ENCODE data around the gene NAP1L4. TPM values are rescaled to one million over a fixed set of nuclear protein-coding genes. Genes with fewer than 3 reads are reported as not detected.

The NAP1L4 gene
- total RNA-seq, 1 donor from 2014 or later, result 172 TPM

- TF ChIP-seq CTCF (conservative IDR thresholded peaks at IDR 0.05), result no peak
- peaks cover 14% of the 10 kb centered on the region for H3K4me1 Mint-ChIP-seq (ENCODE audit: unreplicated experiment)
- no peaks in the 10 kb centered on the region for H3K9me3 Mint-ChIP-seq
- no peak for DNase-seq (ENCODE audit: extremely low spot score, unreplicated experiment)
- peak overlapping the region; percentile 83 for H3K27ac Mint-ChIP-seq
- H3K27me3 Mint-ChIP-seq, result peaks cover 3% of the 10 kb centered on the region
- peaks cover 4% of the 10 kb centered on the region for H3K36me3 Mint-ChIP-seq
- peak overlapping the region; percentile 82 for H3K4me3 Mint-ChIP-seq
Observed at GRCh38 chr11:2901196-2901796, 90.8 kb downstream of the NAP1L4 start.

GRCh38 chr11:2899080-2899783 is 92.9 kb downstream of the NAP1L4 start:
- Mint-ChIP-seq H3K36me3 (no peaks in the 10 kb centered on the region), H3K4me1 (ENCODE audit: unreplicated experiment) (peaks cover 14% of the 10 kb centered on the region), H3K4me3 (no peak overlapping the region), H3K9me3 (no peaks in the 10 kb centered on the region), H3K27me3 (peaks cover 3% of the 10 kb centered on the region), H3K27ac (peak overlapping the region; percentile 34)
- no peak for DNase-seq (ENCODE audit: extremely low spot score, unreplicated experiment)
- no peak for TF ChIP-seq CTCF (conservative IDR thresholded peaks at IDR 0.05)

GRCh38 chr11:2898366-2899079 is 93.6 kb downstream of the NAP1L4 start:
- Mint-ChIP-seq H3K4me1 (ENCODE audit: unreplicated experiment) (peaks cover 14% of the 10 kb centered on the region), H3K36me3 (no peaks in the 10 kb centered on the region), H3K4me3 (no peak overlapping the region), H3K27ac (no peak overlapping the region), H3K27me3 (peaks cover 3% of the 10 kb centered on the region), H3K9me3 (no peaks in the 10 kb centered on the region)
- no peak for TF ChIP-seq CTCF (conservative IDR thresholded peaks at IDR 0.05)
- DNase-seq (ENCODE audit: extremely low spot score, unreplicated experiment), result no peak

- TF ChIP-seq CTCF (conservative IDR thresholded peaks at IDR 0.05), result no peak
- Mint-ChIP-seq H3K4me3 (no peak overlapping the region), H3K27me3 (peaks cover 3% of the 10 kb centered on the region), H3K4me1 (ENCODE audit: unreplicated experiment) (peaks cover 14% of the 10 kb centered on the region), H3K9me3 (no peaks in the 10 kb centered on the region), H3K36me3 (no peaks in the 10 kb centered on the region), H3K27ac (no peak overlapping the region)
- no peak for DNase-seq (ENCODE audit: extremely low spot score, unreplicated experiment)
Observed at GRCh38 chr11:2897048-2897447, 95.1 kb downstream of the NAP1L4 start.

- H3K36me3 Mint-ChIP-seq, result no peaks in the 10 kb centered on the region
- H3K9me3 Mint-ChIP-seq, result no peaks in the 10 kb centered on the region
- no peak for DNase-seq (ENCODE audit: extremely low spot score, unreplicated experiment)
- no peak for TF ChIP-seq CTCF (conservative IDR thresholded peaks at IDR 0.05)
- peaks cover 3% of the 10 kb centered on the region for H3K27me3 Mint-ChIP-seq
- H3K4me3 Mint-ChIP-seq, result no peak overlapping the region
- H3K4me1 Mint-ChIP-seq (ENCODE audit: unreplicated experiment), result peaks cover 13% of the 10 kb centered on the region
- no peak overlapping the region for H3K27ac Mint-ChIP-seq
Observed at GRCh38 chr11:2896047-2896446, 96.1 kb downstream of the NAP1L4 start.

Other genes with a start within 250 kb of the NAP1L4 start
- gene CDKN1C, start 106.6 kb downstream of the NAP1L4 start, total RNA-seq (ENCODE audit: low replicate concordance), result 108 and 140 TPM in 2 replicates
- gene PHLDA2, start 62.9 kb downstream of the NAP1L4 start, total RNA-seq (ENCODE audit: low replicate concordance), result 3.7 and 14.2 TPM in 2 replicates
- gene CARS1, start 65.1 kb upstream of the NAP1L4 start, total RNA-seq (ENCODE audit: low replicate concordance), result 38.9 and 47.8 TPM in 2 replicates
- gene OSBPL5, start 173.0 kb upstream of the NAP1L4 start, total RNA-seq (ENCODE audit: low replicate concordance), result 29.8 and 33.1 TPM in 2 replicates
- not detected in 2 replicates for gene MRGPRG, start 226.5 kb upstream of the NAP1L4 start, total RNA-seq (ENCODE audit: low replicate concordance)
- gene MRGPRE, start 240.1 kb upstream of the NAP1L4 start, total RNA-seq (ENCODE audit: low replicate concordance), result not detected in 2 replicates

Data from type B pancreatic cell (in vitro differentiated cells).